HG02884 (cell line): ENCODE results near the gene TRHDE.

Experiments used
- ATAC-seq: cut with Tn5 transposase; IDR thresholded peaks from one replicate; pipeline ENCODE4 v1.9.1; 2021; ENCODE audit warnings: mild to moderate bottlenecking, moderate library complexity; ENCODE audit not compliant: unreplicated experiment

TRHDE gene

DNA sequence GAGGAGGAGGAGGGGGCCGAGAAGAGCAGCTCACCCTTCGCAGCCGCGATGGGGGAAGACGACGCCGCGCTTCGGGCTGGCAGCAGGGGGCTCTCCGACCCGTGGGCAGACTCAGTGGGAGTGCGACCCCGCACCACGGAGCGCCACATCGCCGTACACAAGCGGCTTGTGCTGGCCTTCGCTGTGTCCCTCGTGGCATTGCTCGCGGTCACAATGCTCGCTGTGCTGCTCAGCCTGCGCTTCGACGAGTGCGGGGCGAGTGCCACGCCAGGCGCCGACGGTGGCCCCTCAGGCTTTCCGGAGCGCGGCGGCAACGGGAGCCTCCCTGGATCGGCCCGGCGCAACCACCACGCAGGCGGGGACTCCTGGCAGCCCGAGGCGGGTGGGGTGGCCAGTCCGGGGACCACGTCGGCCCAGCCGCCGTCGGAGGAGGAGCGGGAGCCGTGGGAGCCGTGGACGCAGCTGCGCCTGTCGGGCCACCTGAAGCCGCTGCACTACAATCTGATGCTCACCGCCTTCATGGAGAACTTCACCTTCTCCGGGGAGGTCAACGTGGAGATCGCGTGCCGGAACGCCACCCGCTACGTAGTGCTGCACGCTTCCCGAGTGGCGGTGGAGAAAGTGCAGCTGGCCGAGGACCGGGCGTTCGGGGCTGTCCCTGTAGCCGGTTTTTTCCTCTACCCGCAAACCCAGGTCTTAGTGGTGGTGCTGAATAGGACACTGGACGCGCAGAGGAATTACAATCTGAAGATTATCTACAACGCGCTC, 745 bp downstream of the TRHDE start:
- no peak for ATAC-seq

DNA sequence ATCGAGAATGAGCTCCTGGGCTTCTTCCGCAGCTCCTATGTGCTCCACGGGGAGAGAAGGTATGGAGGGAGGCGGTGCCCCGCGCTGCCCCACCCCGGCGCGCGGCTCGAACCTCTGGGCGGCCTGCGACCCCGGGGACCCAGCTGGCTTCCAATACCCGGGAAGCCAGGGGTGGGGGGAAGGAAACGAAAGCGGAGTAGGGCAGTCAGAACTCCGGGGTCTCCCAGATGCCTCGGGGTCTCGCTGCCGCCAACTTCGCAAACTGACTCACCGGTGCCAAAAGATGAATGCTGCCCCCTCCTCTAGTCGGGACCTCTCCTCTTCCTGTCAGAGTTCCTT, 1.3 kb downstream of the TRHDE start:
- no peak for ATAC-seq

DNA sequence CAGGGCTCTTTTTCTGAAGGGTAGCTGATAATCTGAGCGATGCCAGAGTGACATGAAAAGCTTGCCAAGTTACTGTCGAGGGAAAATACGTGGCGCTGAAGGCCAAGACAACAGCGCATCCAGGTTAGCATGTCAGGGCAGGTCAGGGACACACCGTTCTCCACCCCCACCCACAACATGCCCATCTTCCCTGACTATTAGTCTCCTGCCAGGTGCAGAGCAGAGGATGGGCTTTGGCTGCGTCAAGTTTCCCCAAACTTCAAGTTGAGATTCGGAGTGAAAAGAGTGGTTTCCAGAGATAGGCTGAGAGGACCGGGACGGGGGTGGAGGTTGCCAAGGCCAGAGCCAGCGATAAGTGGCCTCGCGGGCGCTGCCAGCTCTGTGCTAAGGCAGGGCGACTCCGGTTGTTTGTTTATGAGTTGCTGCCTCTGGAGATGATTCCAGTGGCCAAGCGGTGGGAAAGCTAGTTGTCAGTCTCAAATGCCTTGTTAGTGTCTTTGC, 1.7 kb downstream of the TRHDE start:
- no peak for ATAC-seq

DNA sequence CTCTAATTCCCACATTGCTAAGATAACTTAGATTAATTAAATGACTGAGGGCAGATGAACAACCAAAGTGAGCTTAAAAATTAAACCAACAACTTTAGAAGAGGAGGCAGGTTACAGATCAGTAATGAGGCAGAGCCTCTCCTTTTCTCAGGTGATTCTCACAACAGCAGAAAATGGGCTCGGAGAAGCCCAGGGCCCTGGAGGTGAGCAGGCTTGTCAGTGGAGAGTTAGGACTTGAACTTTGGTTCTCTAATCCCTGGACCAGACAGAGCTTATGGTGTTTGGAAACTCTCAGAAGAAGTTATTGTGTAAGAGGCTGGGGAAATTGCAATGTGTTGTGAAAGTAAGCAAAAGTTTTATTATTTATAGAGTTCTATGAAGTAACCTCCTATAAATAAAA, 2.8 kb downstream of the TRHDE start:
- no peak for ATAC-seq

DNA sequence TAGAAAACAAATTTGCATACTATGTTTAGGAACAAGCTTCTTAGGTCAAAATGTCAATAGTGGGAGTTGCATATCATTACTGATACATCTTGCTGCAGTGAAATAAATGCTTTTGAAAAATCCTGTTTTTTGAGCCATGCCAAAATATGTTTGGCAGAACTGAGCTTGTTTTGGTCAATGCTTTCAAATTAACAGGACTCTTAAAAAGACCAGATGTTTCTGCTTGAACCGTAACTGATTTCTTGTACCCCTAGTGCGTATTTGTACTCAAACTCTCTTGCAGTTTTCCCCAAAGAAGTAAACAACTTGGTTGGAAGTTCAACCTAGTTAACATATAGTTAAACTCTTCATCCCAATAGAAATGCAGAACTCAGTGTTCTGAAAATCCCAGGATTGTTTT, 3.4 kb downstream of the TRHDE start:
- no peak for ATAC-seq

DNA sequence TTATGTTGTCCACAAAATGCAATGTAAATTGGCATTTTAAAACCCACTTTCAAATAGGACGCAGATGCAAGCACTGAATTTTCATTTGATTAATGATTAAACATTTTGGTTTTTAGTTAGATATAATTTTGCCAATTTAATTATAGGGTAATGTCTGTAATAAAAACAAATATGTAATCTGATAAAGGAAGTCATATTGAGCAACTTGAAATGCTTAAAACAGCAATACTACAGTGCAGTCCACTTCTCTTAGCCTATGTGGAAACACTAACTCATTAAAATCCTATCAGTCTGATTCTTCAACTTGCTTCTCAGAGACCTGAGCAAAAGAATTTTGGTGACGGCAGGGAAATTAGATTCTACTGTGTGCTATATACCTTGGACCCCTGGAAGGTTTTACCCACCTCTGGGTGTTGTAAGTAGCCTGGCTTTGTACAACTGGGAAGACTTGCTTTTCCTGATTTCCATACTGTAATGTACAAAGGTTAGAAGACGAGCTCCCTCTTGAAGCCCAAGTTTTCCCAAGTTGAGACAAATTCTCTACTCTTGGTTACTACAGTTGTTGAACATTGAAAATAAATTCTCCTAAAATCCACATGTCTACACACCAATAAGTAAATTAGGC, 4.1 kb downstream of the TRHDE start:
- no peak for ATAC-seq

DNA sequence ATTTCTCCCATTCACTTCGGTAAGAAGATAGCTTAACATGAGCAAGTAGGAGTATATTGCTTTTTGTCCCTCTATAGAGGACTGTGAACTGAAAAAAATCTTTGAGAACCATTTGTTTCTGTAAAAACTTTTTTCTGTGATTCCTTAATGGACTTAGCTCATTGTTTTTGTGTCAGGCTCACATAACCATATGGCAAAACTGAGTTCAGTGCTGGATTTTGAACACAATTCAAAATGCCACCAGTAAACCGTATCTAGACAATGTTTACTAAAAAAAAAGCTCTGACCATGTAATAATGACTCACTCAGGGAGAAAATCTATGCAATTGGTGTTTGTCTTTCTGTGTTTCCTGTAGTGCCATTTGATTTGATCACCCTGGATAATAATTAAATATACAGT, 5.2 kb downstream of the TRHDE start:
- no peak for ATAC-seq

DNA sequence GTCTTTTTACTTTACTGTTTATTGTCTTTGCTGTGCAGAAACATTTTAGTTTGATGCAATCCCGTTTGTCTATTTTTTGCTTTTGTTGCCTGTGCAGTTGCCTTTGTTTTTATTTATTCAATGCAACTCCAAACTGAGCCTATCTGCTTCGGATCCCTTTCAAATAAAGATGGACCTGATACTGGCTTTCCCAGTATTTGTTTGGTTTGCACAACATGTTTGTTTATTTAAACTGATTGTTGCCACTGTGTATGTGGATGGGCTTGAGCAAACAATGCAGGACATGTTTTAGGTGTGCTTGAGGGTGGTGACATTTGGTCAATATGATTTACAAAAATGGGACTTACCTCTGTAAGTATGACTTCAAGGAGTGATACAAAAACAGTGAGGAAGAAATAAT, 6.7 kb downstream of the TRHDE start:
- ATAC-seq: no peak

DNA sequence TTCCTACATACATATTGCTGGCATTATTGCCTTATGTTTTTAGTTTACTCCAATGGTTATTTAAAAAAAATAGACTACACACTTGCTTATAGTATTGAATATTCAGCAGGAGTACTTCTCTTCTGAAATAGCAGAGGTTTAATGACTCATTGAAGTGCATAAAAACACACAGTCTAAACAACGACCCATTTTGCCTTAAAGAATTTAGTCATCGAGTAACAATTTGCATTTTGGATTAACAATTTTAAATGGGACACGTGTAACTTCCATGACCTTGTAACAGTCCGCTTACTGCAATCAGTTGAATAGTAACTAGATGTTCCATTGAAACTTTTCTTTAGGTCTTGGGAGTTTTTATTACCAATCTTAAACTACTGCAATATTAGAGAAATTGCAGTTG, 9.0 kb downstream of the TRHDE start:
- ATAC-seq: no peak

DNA sequence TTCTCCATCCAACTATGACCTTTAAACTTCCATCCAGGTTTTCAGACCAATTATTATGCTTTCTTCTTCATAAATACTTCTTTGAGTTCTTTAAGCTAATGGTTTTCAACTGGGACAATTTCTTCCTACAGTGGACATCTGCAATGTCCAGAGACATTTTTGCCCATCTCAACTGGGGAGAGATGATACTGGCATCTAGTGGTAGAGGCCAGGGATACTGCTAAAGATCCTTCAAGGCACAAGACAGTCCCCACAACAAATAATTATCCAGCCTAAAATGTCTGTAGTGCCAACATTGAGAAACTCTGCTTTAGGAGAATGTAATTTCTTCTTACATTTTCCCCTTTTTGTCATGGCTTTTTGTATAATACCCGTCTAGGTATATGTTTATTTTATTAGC, 10.6 kb downstream of the TRHDE start:
- no peak for ATAC-seq

DNA sequence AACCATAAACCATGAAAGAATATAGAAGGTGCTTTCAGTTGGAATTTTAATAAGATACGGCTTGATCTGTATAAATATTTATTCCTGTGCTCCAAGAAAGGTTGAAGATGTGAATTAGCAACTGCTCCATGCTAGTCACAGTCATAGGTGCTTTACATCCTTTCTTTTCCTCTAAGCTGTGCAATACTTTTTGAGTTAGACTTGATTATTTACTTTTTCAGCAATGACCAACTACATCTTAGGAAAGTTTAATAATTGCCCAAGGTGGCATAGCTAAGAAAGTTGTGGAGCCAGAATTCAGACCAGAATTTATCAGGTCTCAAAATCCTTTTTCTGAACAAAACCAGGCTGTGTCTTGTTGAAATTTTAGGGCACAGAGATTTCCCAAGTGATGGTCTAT, 13.7 kb downstream of the TRHDE start:
- ATAC-seq: no peak

DNA sequence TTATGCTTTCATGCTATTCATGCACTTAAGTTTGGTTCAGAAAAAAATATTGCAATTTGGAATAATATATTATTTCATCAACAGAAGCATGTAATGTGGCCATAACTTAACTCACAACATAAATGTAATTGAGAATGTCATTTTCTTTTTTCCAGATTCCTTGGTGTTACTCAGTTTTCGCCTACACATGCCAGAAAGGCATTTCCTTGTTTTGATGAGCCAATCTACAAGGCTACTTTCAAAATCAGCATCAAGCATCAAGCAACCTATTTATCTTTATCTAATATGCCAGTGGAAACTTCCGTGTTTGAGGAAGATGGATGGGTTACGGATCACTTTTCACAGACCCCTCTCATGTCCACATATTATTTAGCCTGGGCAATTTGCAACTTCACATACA, 14.4 kb downstream of the TRHDE start:
- ATAC-seq: no peak

DNA sequence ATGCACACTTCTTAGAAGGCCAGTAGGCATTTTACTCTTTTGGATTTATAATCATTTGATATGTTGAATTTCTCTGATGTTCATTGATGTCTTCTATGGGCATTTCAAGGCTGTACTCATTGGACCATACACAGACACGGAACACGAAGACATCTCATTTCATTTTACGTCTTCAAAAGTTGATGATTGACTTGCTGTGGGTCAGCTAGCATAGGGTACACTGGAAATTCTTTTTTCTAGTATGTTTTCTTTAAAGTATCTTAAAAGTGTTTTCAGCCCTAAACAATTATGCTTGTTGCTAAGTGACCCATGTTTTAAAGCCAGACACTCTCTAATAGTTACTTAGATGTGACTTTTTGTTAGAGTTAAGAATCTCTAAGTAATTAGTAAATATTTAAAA, 16.3 kb downstream of the TRHDE start:
- ATAC-seq: no peak

DNA sequence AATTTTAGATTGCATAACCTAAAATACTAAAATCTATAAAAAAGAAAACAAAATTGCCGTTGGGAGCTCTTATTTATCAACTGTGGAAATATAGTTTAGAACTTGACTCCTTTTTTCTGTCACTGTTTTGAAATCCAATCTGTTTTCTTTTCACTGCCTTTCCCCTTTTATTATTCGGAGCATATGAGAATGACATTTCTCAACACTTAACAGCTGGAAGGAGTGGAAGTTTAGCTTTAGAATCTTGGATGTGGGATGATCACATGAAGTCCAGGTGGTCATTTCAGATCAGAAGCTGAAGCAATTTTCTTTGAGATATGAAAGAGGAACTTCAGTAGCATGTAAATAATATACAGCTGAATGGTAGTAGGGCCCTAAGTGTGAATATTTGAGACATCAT, 16.7 kb downstream of the TRHDE start:
- no peak for ATAC-seq

DNA sequence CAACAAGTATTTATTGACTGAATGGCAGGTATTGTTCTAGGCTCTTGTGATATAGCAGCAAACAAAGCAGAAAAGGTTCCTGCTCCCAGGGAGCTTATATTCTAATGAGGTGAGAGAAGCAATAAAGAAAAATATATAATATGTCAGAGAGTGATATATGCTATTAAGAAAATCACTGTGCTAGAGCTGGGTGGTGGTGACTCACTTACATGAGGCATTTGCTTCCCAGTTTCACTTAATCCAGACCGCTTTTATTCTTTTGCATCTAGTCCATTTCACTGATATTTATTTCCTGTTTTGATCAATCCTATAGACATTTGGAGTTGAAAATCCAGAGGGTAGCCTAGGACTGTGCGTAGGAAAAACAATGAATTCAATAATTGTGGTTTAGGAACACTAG, 17.5 kb downstream of the TRHDE start:
- no peak for ATAC-seq

DNA sequence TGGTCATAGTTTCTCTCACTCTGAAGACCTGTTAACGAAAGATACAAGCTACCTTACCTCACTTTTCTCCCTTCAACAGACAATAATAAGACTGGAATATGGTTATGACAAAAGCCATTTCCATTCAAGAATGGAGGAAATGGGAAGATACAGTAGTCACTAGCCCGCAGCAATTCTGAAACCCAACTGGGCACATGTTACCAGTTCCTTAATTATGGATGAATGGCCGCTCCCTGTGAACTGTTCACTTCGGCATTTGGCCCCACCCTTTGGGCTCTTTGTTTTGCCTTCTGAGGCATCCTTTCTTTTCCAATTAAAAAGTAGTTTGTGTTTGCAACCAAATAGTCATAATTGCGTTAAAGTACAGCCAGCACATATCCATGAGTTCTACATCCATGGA, 19.0 kb downstream of the TRHDE start:
- ATAC-seq: no peak

DNA sequence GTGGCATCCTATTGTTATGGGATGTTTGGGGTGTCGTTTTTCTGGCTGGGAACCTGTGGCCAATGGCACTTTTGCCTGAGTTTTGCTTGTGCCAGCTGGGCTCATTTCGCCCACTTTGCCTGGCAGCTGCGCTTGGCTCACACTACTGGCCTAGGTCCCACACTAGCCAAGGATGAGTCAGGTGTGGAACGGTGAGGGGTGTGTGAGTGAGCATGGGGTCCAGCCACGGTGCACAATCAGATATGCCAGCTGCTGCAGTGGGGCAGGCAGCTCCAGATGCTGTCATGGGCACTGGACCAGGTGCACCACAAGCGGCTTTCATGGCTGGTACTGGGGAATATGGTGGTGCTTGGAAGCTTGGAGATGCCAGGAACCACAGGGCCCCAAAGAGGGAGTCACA, 21.5 kb downstream of the TRHDE start:
- no peak for ATAC-seq

DNA sequence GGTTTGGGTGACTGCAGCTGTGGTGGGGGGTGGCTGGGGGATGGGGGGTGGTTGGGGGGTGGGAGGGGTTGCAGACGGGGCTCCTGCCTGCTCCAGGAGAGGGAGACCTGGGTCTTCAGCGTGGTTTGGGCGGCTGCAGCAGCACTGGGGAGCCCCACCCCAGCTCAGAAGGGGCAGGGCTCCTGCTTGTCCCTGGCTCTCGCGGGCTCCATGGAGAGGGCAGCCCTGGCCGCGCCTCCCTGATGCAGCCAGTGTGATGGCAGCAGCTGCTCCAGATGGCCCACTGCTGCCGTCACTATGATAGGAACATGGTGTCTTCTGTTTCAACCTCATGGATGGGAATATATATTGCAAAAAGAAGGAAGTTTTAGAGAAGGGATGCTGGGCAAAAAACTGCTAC, 22.9 kb downstream of the TRHDE start:
- no peak for ATAC-seq

DNA sequence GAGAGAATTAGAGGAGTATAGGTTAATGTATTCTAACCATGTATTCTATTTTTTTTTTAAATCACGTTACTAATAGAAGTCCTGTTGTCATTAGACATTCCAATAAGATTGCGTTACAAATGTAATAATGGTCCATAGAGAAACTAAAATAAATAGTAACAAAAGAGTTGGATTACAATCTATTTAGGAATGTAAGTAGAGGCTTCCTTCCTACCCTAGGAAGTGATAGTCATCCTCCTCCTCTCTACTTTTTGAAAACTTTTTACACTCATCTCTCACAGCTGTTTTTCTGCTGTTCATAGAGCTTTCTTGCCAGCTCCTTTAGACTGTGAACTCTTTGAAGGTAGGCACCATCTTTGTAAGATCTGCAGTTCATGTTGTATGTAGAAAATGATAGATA, 23.6 kb downstream of the TRHDE start:
- no peak for ATAC-seq

DNA sequence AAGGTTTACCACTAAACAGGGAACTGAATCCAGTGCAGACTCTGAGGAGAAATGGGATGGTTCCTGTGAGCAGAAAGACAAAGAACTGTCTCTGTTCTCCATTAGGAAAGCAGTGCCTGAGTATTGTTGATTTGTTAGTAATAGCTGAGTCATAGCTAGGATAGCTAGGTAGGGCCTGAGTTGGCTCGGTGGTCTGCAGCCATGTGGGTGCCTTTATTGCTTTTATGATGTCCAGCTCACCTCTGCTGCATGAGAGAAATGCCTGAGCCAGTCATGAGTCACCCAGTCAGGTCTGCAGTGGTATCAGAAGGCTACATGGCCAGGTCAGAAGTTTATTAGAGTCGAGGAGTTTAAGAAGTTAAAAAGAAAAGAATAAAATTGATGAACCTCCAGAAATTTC, 24.2 kb downstream of the TRHDE start:
- ATAC-seq: no peak

DNA sequence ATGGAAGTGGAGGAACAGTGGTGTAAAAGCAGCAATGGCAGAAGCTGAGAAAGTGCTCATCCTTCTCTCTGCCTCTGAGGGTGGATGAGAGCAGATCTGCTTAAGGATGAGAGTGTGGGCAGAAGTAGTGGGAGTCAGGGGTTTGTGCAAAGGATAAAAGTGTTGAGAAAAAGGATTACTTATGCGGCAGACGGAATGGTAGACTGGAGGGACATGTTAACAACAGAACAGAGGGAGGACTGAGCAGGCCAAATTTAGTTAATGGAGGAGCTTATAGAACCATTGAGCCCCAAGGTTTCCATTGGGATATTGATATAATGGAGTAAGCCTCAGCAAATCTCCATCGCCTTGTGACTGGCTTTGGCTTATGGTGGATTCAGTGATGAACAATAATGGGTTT, 25.5 kb downstream of the TRHDE start:
- no peak for ATAC-seq

DNA sequence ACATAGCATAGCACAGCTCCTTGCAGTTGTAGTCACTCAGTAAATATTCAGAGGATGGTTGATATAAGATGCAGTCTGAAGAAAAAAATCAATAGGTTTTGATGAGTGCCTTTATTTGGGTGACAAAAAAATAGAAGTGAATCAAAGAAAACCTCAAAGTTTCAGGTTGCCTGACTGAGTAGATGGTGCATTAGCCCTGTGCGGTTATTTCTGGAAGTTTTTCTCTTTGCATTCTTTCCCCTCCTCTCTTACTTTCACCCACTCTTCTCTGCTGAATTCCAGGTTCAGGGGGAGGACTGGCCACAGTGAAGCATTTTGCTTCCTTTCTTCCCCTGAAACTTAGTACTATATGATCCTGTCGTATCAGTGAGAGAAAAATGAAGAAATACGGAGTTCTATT, 28.6 kb downstream of the TRHDE start:
- no peak for ATAC-seq

DNA sequence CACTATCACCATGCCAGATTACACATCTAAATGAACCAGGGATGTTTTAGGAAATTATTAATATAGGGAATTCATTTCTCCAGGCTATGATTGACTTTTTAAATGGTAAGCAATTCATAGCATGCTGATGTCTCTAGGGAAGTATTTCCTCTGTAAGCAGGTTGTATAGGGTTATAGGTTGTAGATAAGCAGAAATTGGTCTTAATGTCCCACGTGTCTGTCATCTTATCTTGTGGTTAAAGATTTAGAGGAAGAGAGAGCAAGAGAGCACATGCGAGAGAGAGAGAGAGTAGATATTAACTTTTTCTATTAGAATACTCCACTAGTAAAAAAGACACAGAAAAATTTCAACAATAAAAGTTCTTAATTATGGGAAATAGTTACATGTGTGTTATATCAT, 32.6 kb downstream of the TRHDE start:
- no peak for ATAC-seq
